K562 (cell line): ENCODE data around the gene SLC46A3. TPM values are rescaled to one million over a fixed set of nuclear protein-coding genes. Genes with fewer than 3 reads are reported as not detected.

Source experiments
- ATAC-seq: fragments of 200-7000 bp; cut with Tn5 transposase; 3 replicates; pipeline ENCODE4 v1.9.1; 2020; ENCODE audit warnings: moderate library complexity
- BruUV-seq: library from RNA; stranded (reverse); fragments of 400-500 nt; replicated peaks from 2 replicates; lab custom pipeline; 2021; lab: Mats Ljungman, UMichigan
- CTCF ChIA-PET: fragments of 300-600 bp; formaldehyde crosslinking; extraction: SDS; loops from one replicate; lab custom pipeline; 2021; ENCODE audit warnings: low intra/inter-chr PET ratio; lab: Yijun Ruan, JAX
- POLR2A ChIA-PET: fragments of 300-600, 350-650 bp; sonication (Branson Sonifier 250); formaldehyde crosslinking; extraction: SDS; loops from one replicate; lab custom pipeline; 2021; ENCODE audit warnings: antibody characterized with exemption, inconsistent platforms; lab: Yijun Ruan, JAX
- DNase-seq, 4 experiments: peaks; one replicate each; pipeline versions ENCODE4 v3.0.0 to v3.0.0-alpha.2; 2011 to 2018; ENCODE audit warnings: low spot score in 3 of 4, mixed read lengths in 3 of 4; ENCODE audit errors: extremely low read depth in 1 of 4
- FAIRE-seq: peaks from 2 replicates; lab custom pipeline; 2011; peaks lifted over from hg19 to GRCh38; lab: Jason Lieb, UNC
- H2AFZ ChIP-seq: 2 replicates; pipeline ENCODE4 v1.6.0; 2011; ENCODE audit warnings: low read depth, low read length, control low read depth, inconsistent platforms
- H3K27ac ChIP-seq: fragments of 200-600 bp; 3 replicates; pipeline ENCODE4 v1.8.0; 2011; ENCODE audit warnings: low read depth, mild to moderate bottlenecking, control low read depth, inconsistent platforms, low read length, moderate library complexity, mixed read lengths; ENCODE audit errors: extremely low read depth
- H3K27me3 ChIP-seq, 2 experiments: fragments of 300-600 bp in 1 of 2; 2 replicates in 1 of 2; 3 replicates in 1 of 2; pipeline versions ENCODE4 v1.6.0 to v1.8.0; 2011; ENCODE audit warnings: inconsistent platforms in 2 of 2, low read length in 2 of 2, mild to moderate bottlenecking in 1 of 2, mixed read lengths in 1 of 2, moderate library complexity in 1 of 2; ENCODE audit not compliant: control insufficient read depth in 2 of 2, insufficient read depth in 2 of 2
- H3K36me3 ChIP-seq: fragments of 300-600 bp; 3 replicates; pipeline ENCODE4 v1.8.0; 2011; ENCODE audit warnings: mild to moderate bottlenecking, low read length, inconsistent platforms; ENCODE audit not compliant: control insufficient read depth, insufficient read depth
- H3K4me1 ChIP-seq, 2 experiments: fragments of 200-600 bp in 1 of 2; replicated peaks in 1 of 2; 2 replicates in 1 of 2; 3 replicates in 1 of 2; pipeline versions ENCODE4 v1.5.1 to v1.8.0; 2011; ENCODE audit warnings: inconsistent platforms in 2 of 2, low read length in 2 of 2, mild to moderate bottlenecking in 1 of 2, mixed read lengths in 1 of 2, moderate library complexity in 1 of 2; ENCODE audit not compliant: control insufficient read depth in 2 of 2, insufficient read depth in 2 of 2
- H3K4me2 ChIP-seq: 2 replicates; pipeline ENCODE4 v1.6.1; 2011; ENCODE audit warnings: low read length, control low read depth, inconsistent platforms, mixed read lengths; ENCODE audit not compliant: insufficient read depth
- H3K4me3 ChIP-seq: fragments of 200-600 bp; sonication (generic), shearing (Covaris generic); 2 replicates; pipeline ENCODE4 v1.5.1; 2016; ENCODE audit warnings: control low read depth, inconsistent platforms
- H3K79me2 ChIP-seq: fragments of 200-600 bp; 3 replicates; pipeline ENCODE4 v1.8.0; 2011; ENCODE audit warnings: low read length, inconsistent platforms; ENCODE audit not compliant: control insufficient read depth, insufficient read depth
- H3K9ac ChIP-seq, 2 experiments: 2 replicates each; pipeline versions ENCODE4 v1.6.0 to v1.6.1; 2011; ENCODE audit warnings: low read depth in 2 of 2, low read length in 2 of 2, control low read depth in 1 of 2, inconsistent platforms in 1 of 2, mild to moderate bottlenecking in 1 of 2, mixed read lengths in 1 of 2; ENCODE audit not compliant: insufficient read depth in 1 of 2
- H3K9me1 ChIP-seq: one replicate; pipeline ENCODE4 v1.6.0; 2011; ENCODE audit warnings: inconsistent platforms, mild to moderate bottlenecking, low read length, moderate library complexity; ENCODE audit not compliant: control insufficient read depth, insufficient read depth
- H3K9me3 ChIP-seq: replicated peaks from 2 replicates; pipeline ENCODE4 v1.5.1; 2011; ENCODE audit warnings: low read depth, low read length, inconsistent platforms; ENCODE audit not compliant: control insufficient read depth, insufficient read depth
- H4K20me1 ChIP-seq: replicated peaks from 2 replicates; pipeline ENCODE4 v1.6.1; 2011; ENCODE audit warnings: low read length, inconsistent platforms, mixed read lengths; ENCODE audit not compliant: control insufficient read depth, insufficient read depth
- CCAR2 ChIP-seq: fragments of 200-400 bp; formaldehyde crosslinking; IDR thresholded peaks from 2 replicates; pipeline ENCODE4 v1.6.1; 2017; ENCODE audit warnings: mild to moderate bottlenecking, low read depth, low read length
- RBM39 ChIP-seq: fragments of 200-400 bp; formaldehyde crosslinking; optimal IDR thresholded peaks from 2 replicates; pipeline ENCODE3; 2018; ENCODE audit warnings: low read depth, low read length
- RFX1 ChIP-seq: fragments of 450-650 bp; IDR thresholded peaks from 2 replicates; pipeline ENCODE4 v1.6.1; 2016; ENCODE audit warnings: mild to moderate bottlenecking, moderate library complexity
- SLC30A9 ChIP-seq: fragments of 250-450 bp; sonication (Bioruptor Pico); IDR thresholded peaks from 2 replicates; pipeline ENCODE4 v1.8.0; 2022; ENCODE audit warnings: mild to moderate bottlenecking, moderate library complexity
- ZNF780A ChIP-seq: fragments of 250-450 bp; sonication (Bioruptor Pico); IDR thresholded peaks from 2 replicates; pipeline ENCODE4 v1.5.0; 2021; ENCODE audit warnings: mild to moderate bottlenecking
- WGBS: fragments of 100-300 bp; shearing (Covaris generic); methylation state at CpG from one replicate; pipeline ENCODE4 v1.1.6; 2016; ENCODE audit warnings: low coverage, mixed read lengths; ENCODE audit not compliant: insufficient coverage; ENCODE audit errors: missing lambda C conversion rate; 5-methylcytosine and 5-hydroxymethylcytosine counted together
- in situ Hi-C: fragments of 300-500 bp; cut with MboI; formaldehyde crosslinking; loops from 4 replicates; pipeline ENCODE4 v1.15.0; 2018; ENCODE audit warnings: inconsistent platforms, mixed read lengths
- intact Hi-C: fragments of 100-400 bp; cut with micrococcal nuclease; formaldehyde crosslinking; loops from 2 replicates; pipeline ENCODE4 v1.14.2; 2022
- polyA plus RNA-seq, 8 experiments: library from polyadenylated mRNA; depleted of rRNA in 4 of 8; stranded (reverse) in 5 of 8; unstranded in 3 of 8; fragments of >200 nt; fragmentation: Nextera tagmentation in 2 of 8; fragmentation: Illumina TruSeq in 1 of 8; extraction: Ambion mirVana in 2 of 8; extraction: Trizol in 1 of 8; gene quantifications; 2 replicates each; pipeline versions ENCODE4 v1.2.1 to v1.2.3, GENCODE V29; 2011 to 2014; ENCODE audit warnings: inconsistent platforms in 1 of 8, missing spikeins in 1 of 8
- total RNA-seq, 7 experiments: library from RNA; depleted of rRNA in 6 of 7; stranded (reverse); fragments of >200 nt in 6 of 7; fragmentation: Illumina TruSeq in 2 of 7; extraction: Trizol in 2 of 7; gene quantifications; 2 replicates each; pipeline versions ENCODE4 v1.2.1 to v1.2.3, GENCODE V29; 2011 to 2021; ENCODE audit warnings: low replicate concordance in 1 of 7

SLC46A3 gene
- total and polyA plus RNA-seq, 9 of the 15 experiments (the other 6 are each of a cell fraction or from before 2014, with no cell fraction given): 0.14 to 1.2 (median 0.51) TPM

DNA sequence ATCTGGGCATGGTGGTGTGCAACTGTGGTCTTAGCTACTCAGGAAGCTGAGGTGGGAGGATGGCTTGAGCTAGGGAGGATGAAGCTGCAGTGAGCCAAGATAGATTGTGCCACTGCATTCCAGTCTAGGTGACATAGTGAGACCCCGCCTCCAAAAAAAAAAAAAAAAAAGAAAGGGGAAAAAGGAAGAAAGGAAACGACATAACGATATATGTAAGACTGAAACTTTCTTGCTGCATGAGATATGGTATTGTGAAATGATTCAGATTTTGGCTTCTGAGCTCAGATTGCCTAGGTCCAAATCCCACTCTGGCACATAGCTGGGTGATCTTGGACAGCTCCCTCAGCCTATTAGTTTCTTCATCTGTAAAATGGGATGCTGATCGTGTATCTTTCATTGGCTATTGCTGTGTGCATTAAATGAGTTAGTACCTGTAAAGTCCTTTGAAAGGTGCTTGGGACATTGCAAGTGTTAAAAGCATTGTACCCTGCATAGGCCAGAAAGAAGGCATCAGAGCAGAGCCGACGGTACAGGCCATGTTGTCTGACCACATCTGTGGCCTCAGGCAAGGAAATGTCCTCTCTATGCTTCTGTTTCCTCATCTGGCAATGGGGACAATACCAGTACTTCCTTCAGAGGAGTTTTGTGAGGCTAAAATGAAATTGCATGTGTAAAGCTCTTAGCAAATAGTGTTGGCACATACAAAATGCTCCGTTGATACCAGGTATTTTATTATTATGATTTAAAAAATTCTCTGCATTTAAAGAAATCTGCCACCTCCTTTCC lies 32.6 kb upstream of the SLC46A3 start:
- Histone ChIP-seq H3K9me3 (peaks cover 3% of the 10 kb centered on the region), H3K79me2 (no peaks in the 10 kb centered on the region), H4K20me1 (no peaks in the 10 kb centered on the region), H3K27ac (no peak overlapping the region), H3K36me3 (no peaks in the 10 kb centered on the region), H3K27me3 (no peaks in the 10 kb centered on the region), H3K9me1 (no peaks in the 10 kb centered on the region), H3K4me2 (no peak overlapping the region), H3K9ac (no peak overlapping the region), H3K4me1 (peaks cover 0 to 5% of the 10 kb centered on the region in 2 experiments; a peak in 2 of 5 replicates), H2AFZ (no peak overlapping the region), H3K4me3 (no peak overlapping the region)
- in situ Hi-C loops (no loop called here), intact Hi-C loops (no loop called here)
- ATAC-seq: no peak
- TF ChIP-seq SLC30A9 (no peak), CCAR2 (no peak), RBM39 (no peak), ZNF780A (CRISPR knock-in tag) (no peak), RFX1 (no peak)
- ChIA-PET POLR2A (no interaction called here), CTCF (no interaction called here)
- BruUV-seq: no TSS peak
- no peak for DNase-seq
- no peak for FAIRE-seq
- 9% methylated on average over 3 of the region's 7 CpGs for WGBS
